Kidney (tissue), 14 donors: ENCODE data around the gene TASL. TPM values are rescaled to one million over a fixed set of nuclear protein-coding genes. Genes with fewer than 3 reads are reported as not detected.

Experiments
- DNase-seq, 5 donors: peaks; one replicate each; pipeline ENCODE4 v3.0.0-alpha.2; 2013 to 2020
- FAIRE-seq: peaks from 2 replicates; lab custom pipeline; 2012; peaks lifted over from hg19 to GRCh38; lab: Jason Lieb, UNC
- H3K27ac ChIP-seq, 2 donors: one replicate each; pipeline ENCODE4 v1.7.0; 2013; ENCODE audit warnings: low read depth in 2 of 2, low read length in 2 of 2, inconsistent platforms in 1 of 2
- H3K27me3 ChIP-seq: one replicate; pipeline ENCODE4 v1.7.1; 2013; ENCODE audit warnings: low read length, inconsistent platforms; ENCODE audit not compliant: control insufficient read depth, insufficient read depth
- H3K36me3 ChIP-seq, 3 donors: one replicate each; pipeline versions ENCODE4 v1.7.0 to v1.7.1; 2013; ENCODE audit warnings: low read length in 3 of 3, control low read depth in 1 of 3, inconsistent platforms in 1 of 3; ENCODE audit not compliant: insufficient read depth in 3 of 3, control insufficient read depth in 2 of 3
- H3K4me1 ChIP-seq, 3 donors: one replicate each; pipeline versions ENCODE4 v1.7.0 to v1.7.1; 2013; ENCODE audit warnings: low read length in 3 of 3, inconsistent platforms in 1 of 3, low read depth in 1 of 3; ENCODE audit not compliant: control insufficient read depth in 2 of 3, insufficient read depth in 2 of 3
- H3K4me3 ChIP-seq, 3 donors: one replicate each; pipeline versions ENCODE4 v1.7.0 to v1.8.1; 2013; ENCODE audit warnings: low read length in 3 of 3, control low read depth in 1 of 3, inconsistent platforms in 1 of 3
- H3K9ac ChIP-seq, 3 donors: one replicate each; pipeline versions ENCODE4 v1.7.0 to v1.7.1; 2013; ENCODE audit warnings: low read length in 3 of 3, control low read depth in 1 of 3, inconsistent platforms in 1 of 3
- H3K9me3 ChIP-seq, 3 donors: one replicate each; pipeline versions ENCODE4 v1.7.0 to v1.7.1; 2013; ENCODE audit warnings: low read length in 3 of 3, control low read depth in 1 of 3, inconsistent platforms in 1 of 3; ENCODE audit not compliant: control insufficient read depth in 2 of 3, insufficient read depth in 1 of 3
- intact Hi-C: fragments of 100-400 bp; cut with DNase I; formaldehyde crosslinking; loops from one replicate; pipeline ENCODE4 v1.11.1; 2022
- polyA plus RNA-seq: library from polyadenylated mRNA; stranded (reverse); fragments of 350-450 nt; fragmentation: Illumina TruSeq; extraction: RNeasy Lipid Tissue Mini Kit (QIAGEN cat#74804); gene quantifications from one replicate; pipeline ENCODE4 v1.2.3, GENCODE V29; 2014; ENCODE audit warnings: low read depth, low replicate concordance; ENCODE audit not compliant: insufficient read depth
- total RNA-seq: library from RNA; stranded (reverse); fragmentation: NEBNext Ultra II Directional; extraction: Animal tissue kit (Norgen Biotek cat#: 25700); gene quantifications from one replicate; pipeline ENCODE4 v1.2.1, GENCODE V29; 2021
- TF ChIP-seq, protein P1 (sequence below): IDR thresholded peaks from 3 replicates; pipeline ENCODE4 v1.5.1; 2012; ENCODE audit warnings: mild to moderate bottlenecking, moderate library complexity, borderline replicate concordance; ENCODE audit not compliant: insufficient read depth; ENCODE audit errors: extremely low read depth
- donor health status: control.
- donor health status: control.
- donor health status: control.
- donor health status: control.
- donor health status: control.
- donor health status: DM: yes; HTN: yes; CAD: no.
- donor health status: Normal renal cell carcinoma (clear cell type).

The TASL gene
- total and polyA plus RNA-seq, 2 donors from 2014 or later: 0.22 to 1.8 TPM

- FAIRE-seq (no peak), DNase-seq (peak in 1 of 5 donors; percentile 10)
- no peaks in the 10 kb centered on the region for H3K4me1 ChIP-seq
- no peak overlapping the region for H3K4me3 ChIP-seq
- H3K27ac ChIP-seq: no peak overlapping the region
- TF ChIP-seq, protein P1, sequence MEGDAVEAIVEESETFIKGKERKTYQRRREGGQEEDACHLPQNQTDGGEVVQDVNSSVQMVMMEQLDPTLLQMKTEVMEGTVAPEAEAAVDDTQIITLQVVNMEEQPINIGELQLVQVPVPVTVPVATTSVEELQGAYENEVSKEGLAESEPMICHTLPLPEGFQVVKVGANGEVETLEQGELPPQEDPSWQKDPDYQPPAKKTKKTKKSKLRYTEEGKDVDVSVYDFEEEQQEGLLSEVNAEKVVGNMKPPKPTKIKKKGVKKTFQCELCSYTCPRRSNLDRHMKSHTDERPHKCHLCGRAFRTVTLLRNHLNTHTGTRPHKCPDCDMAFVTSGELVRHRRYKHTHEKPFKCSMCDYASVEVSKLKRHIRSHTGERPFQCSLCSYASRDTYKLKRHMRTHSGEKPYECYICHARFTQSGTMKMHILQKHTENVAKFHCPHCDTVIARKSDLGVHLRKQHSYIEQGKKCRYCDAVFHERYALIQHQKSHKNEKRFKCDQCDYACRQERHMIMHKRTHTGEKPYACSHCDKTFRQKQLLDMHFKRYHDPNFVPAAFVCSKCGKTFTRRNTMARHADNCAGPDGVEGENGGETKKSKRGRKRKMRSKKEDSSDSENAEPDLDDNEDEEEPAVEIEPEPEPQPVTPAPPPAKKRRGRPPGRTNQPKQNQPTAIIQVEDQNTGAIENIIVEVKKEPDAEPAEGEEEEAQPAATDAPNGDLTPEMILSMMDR: no peak
- no peaks in the 10 kb centered on the region for H3K9me3 ChIP-seq
- H3K36me3 ChIP-seq: no peaks in the 10 kb centered on the region
- H3K9ac ChIP-seq: no peak overlapping the region
- peaks cover 3% of the 10 kb centered on the region for H3K27me3 ChIP-seq
- intact Hi-C loops: no loop called here
Measured at GRCh38 chrX:30561191-30561590, 16.4 kb downstream of the TASL start.

GRCh38 chrX:30538271-30538670 lies 39.3 kb downstream of the TASL start:
- FAIRE-seq (peak; percentile 76), DNase-seq (no peak)
- Histone ChIP-seq H3K36me3 (no peaks in the 10 kb centered on the region), H3K4me3 (no peak overlapping the region), H3K9ac (no peak overlapping the region), H3K27me3 (no peaks in the 10 kb centered on the region), H3K27ac (no peak overlapping the region), H3K4me1 (no peaks in the 10 kb centered on the region), H3K9me3 (no peaks in the 10 kb centered on the region)
- intact Hi-C loops: no loop called here
- TF ChIP-seq, protein P1: no peak

DNA sequence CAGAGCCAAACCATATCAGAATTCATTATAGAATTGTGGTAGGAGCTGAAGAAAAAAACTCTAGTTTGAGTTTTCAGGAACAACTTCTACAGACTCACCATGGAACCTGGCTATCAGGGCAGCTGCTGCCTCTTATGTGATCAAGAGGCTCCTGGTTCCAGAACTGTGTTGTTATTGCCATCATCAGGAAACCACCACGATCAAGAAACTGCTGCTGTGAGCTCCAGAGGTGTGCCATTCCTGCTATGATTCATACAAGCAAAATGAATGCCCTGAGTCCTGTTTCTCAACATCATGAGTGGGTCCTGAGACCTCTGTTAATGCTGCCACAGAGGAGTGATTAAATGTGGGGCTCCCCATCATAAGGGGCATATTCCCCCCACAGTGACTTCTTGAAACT lies 43.7 kb downstream of the TASL start:
- TF ChIP-seq, protein P1: no peak
- no peak for FAIRE-seq
- intact Hi-C loops: no loop called here
- H3K4me1 ChIP-seq: no peaks in the 10 kb centered on the region
- H3K9ac ChIP-seq: no peak overlapping the region
- no peak overlapping the region for H3K4me3 ChIP-seq
- DNase-seq: no peak
- H3K27me3 ChIP-seq: no peaks in the 10 kb centered on the region
- no peaks in the 10 kb centered on the region for H3K9me3 ChIP-seq
- no peaks in the 10 kb centered on the region for H3K36me3 ChIP-seq
- H3K27ac ChIP-seq: no peak overlapping the region

- H3K4me1 ChIP-seq: no peaks in the 10 kb centered on the region
Measured at GRCh38 chrX:30533266-30533665, 44.3 kb downstream of the TASL start.

More at GRCh38 chrX:30533266-30533665, 44.3 kb downstream of the TASL start:
- intact Hi-C loops: no loop called here
- DNase-seq (no peak), FAIRE-seq (no peak)
- H3K9ac ChIP-seq: no peak overlapping the region
- H3K36me3 ChIP-seq: no peaks in the 10 kb centered on the region
- no peak overlapping the region for H3K27ac ChIP-seq
- H3K27me3 ChIP-seq: no peaks in the 10 kb centered on the region
- no peak overlapping the region for H3K4me3 ChIP-seq
- no peaks in the 10 kb centered on the region for H3K9me3 ChIP-seq
- TF ChIP-seq, protein P1: no peak
